CD1c-positive myeloid dendritic cell (primary cell): Measurements from ENCODE around the gene NFAT5.

ENCODE experiments used
- DNase-seq: peaks from one replicate; pipeline ENCODE4 v3.0.0-alpha.2; 2016; ENCODE audit errors: extremely low spot score

NFAT5 gene

GRCh38 chr16:69741519-69741918 is 175.8 kb downstream of the NFAT5 start:
- no peak for DNase-seq

GRCh38 chr16:69741951-69742904 is 176.5 kb downstream of the NFAT5 start:
- DNase-seq = no peak

GRCh38 chr16:69744363-69745231 is 178.8 kb downstream of the NFAT5 start:
- DNase-seq = no peak

- no peak for DNase-seq
Measured at GRCh38 chr16:69745232-69745612, 179.5 kb downstream of the NFAT5 start.

- no peak for DNase-seq
Measured at GRCh38 chr16:69745959-69746358, 180.2 kb downstream of the NFAT5 start.

- DNase-seq = no peak
Measured at GRCh38 chr16:69747115-69747514, 181.3 kb downstream of the NFAT5 start.

GRCh38 chr16:69748694-69749345 is 183.1 kb downstream of the NFAT5 start:
- no peak for DNase-seq

GRCh38 chr16:69754143-69754468 is 188.3 kb downstream of the NFAT5 start:
- DNase-seq = no peak
